SK-N-DZ (cell line): ENCODE data around the gene CDK17.
"Not testable (repeated sequence)": the region's sequence is repeated elsewhere in the genome, so short reads cannot be mapped to it uniquely, and the experiment has no call there.

Experiments
- DNase-seq: peaks from one replicate; pipeline ENCODE4 v3.0.0-alpha.2; 2015; ENCODE audit warnings: low spot score

CDK17 gene

DNA sequence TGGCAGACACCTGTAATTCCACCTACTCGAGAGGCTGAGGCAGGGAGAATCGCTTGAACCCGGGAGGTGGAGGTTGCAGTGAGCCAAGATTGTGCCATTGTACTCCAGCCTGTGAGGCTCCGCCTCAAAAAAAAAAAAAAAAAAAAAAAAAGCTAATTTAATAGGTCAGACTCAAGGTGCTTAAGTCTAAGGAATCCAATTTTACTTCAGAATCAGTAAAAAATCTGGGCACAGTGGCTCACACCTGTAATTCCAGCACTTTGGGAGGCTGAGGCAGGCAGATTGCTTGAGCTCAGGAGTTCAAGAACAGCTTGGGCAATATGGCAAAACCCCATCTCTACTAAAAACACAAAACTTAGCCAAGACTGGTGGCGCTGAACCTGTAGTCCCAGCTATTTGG, 7.0 kb downstream of the CDK17 start:
- DNase-seq = not testable (repeated sequence)

- no peak for DNase-seq
Observed at GRCh38 chr12:96392397-96392796, 7.8 kb downstream of the CDK17 start.

DNA sequence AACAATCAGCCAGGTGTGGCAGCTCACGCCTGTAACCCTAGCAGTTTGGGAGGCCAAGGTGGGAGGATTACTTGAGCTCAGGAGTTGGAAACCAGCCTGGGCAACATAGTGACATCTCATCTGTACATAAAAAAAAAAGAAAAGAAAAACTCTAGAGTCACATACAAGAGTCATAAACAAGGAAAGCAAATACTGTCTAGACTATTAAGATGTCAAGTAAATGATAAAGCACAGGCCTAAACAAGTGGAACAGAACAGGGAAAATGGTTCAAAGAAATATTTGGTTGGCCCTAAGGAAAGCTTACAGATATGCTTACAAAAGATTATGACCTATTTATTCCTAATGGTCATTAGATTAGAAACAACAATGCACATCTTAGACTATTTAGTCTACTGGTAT, 12.3 kb downstream of the CDK17 start:
- no peak for DNase-seq

DNA sequence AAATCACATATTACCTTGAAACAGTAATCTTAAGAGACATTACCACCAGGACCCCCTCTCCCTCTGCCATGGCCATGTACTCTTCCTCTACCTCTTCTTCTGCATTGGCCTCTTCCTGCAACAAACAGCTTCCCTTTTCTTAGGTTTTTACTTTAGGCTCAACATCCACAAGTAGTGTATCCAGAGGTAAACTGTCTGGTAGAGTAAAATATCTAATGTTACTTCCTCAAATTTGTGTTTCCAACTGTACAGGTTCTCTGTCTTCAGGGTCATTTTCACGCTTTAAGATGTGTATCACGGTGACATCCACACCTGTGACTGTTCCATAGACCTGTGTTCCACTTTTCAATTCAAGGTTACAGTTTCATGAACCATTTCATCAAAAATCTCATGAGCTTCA, 13.4 kb downstream of the CDK17 start:
- no peak for DNase-seq

DNA sequence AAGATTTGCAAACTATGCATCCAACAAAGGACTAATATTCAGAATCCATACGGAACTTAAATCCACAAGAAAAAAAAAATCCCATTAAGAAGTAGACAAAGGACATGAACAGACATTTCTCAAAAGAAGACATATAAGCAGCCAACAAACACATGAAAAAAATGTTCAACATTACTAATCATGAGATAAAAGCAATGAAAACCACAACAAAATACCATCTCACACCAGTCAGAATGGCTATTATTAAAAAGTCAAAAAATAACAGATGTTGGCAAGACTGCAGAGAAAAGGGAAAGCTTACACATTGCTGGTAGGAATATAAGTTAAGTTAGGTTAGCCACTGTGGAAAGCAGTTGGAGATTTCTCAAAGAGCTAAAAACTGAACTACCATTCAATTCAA, 16.2 kb downstream of the CDK17 start:
- DNase-seq = no peak

GRCh38 chr12:96383371-96383770, 16.9 kb downstream of the CDK17 start:
- DNase-seq = no peak

GRCh38 chr12:96379743-96380142, 20.5 kb downstream of the CDK17 start:
- not testable (repeated sequence) for DNase-seq

DNA sequence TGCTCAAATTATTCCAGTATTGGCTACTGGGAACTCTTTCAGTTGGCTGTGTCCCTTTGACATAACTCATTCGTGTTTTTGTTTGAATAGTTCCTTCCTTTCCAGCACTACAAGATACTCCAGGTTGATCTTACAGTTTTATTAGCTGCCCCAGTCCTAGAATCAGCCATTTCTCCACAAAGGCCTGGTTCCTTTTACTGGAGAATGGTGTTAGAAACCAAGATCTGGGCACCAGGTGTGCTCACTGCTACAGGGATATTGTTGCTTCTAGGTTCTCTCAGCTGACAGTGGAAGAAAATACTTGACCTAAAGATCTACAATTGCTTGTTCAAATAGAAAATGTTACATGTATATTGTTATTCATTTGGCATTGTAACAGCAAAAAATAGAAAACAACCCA, 21.9 kb downstream of the CDK17 start:
- no peak for DNase-seq

DNA sequence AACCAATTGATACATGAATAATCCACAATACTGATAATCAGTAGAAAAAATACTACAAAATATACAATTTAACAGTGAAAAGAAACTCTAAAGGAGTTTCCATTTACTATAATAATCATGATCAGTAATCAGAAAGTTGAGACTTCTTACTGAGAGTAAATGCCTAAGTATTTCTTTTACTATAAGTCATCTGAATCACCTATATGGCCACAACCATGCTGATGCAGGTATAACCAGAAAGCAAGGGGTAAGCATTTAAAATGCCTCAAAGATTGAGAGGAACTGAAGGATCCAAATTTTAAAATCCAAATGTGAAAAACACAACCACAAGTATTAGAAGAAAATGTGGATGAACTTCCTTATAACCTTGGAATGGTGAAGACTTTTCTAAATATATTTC, 23.4 kb downstream of the CDK17 start:
- DNase-seq = no peak

DNA sequence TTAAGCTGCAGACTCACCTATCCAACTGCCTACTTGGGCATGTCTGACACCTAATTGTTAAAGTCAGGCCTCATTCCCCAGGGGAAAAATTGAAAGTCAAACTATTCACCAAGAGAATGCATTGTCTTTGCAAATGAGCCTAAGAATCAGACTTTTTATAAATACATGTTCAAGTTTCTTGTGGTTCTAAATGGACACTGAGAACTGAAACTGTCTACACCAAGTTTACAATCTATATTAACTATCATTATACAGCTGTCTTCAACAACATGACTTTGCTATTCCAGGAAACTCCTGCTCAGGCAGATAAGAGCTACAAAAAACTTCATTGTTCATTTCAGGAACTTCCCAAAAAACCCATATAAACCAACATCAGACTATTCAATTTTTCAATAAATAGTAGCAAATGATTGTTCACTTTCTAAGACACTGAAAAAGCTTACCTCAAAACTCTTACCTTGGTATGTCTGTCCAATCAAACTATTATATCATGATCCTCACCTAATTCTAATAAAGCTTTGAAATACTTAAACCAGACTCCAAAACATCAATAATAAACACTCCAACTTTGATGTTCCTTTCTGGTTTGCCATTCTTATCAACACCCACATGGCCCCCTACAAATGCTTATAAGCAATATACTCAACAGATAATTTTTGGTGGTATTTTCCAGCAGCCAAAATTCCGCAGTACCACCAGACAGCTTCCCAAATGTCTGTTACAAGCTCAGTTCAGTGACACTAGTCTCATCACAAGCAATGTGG, 24.2 kb downstream of the CDK17 start:
- no peak for DNase-seq

- DNase-seq = no peak
Observed at GRCh38 chr12:96375170-96375569, 25.1 kb downstream of the CDK17 start.

DNA sequence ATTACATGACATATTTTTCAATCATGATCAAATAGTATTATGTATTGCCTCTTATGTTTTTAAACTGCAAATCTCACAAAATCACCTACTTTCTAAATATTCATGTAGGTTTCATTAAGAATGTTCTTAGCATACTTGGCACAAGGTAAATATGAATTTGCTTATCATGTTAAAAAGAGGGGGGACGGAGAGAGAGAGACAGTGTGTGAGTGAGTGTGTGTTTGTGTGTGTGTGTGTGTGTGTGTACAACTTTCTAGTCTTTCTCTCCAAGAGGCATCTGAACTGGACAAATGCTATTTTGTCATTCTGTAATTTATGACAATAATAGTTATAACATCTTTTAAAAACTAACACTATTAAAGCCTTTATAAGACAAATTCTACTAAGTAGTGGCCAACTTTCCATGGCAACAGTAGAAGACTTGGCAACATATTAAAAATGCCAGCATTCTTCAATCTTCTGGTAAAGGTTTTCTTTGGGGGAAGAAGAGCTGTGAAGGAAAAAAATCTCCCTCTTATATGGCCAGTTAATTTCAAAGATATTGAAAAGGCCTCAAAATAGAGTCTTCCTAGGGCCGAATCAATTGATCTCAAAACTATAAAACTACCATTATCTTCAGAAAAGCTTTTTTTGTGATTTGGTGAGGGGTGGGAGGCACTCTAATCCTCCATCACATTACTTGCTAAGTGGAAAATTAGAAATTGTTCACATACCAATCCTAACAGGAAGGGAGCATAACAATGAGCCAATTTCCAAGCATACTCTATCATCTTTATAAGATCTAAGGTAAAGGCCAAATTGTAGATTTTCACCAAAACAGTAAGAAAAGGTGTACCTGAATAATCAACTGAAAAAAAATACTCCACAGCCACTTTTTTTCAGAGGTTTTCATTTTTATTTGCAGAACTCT, 28.2 kb downstream of the CDK17 start:
- no peak for DNase-seq

- DNase-seq = no peak
Observed at GRCh38 chr12:96371138-96371789, 29.0 kb downstream of the CDK17 start.

DNA sequence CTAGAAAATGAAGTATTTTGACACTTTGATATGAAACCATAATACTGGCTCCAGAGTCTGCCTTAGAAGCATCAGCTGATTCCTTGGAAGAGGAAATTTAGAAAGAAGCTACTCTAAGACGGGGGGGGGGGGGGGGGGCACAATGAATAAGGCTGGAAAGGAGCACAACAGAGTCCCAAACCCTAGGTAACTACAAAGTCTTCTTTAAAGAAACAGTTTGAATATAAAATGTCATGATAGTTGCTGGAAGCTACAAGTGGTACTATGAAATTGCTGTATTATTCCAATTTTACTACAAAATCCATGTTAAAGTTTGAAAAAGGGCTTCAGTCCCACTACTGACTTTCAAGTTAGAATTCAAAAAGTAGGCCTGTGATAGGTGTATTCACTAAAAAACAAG, 31.6 kb downstream of the CDK17 start:
- no peak for DNase-seq

GRCh38 chr12:96368233-96368632, 32.0 kb downstream of the CDK17 start:
- peak; percentile 4 for DNase-seq

- DNase-seq = no peak
Observed at GRCh38 chr12:96366381-96366654, 33.9 kb downstream of the CDK17 start.

DNA sequence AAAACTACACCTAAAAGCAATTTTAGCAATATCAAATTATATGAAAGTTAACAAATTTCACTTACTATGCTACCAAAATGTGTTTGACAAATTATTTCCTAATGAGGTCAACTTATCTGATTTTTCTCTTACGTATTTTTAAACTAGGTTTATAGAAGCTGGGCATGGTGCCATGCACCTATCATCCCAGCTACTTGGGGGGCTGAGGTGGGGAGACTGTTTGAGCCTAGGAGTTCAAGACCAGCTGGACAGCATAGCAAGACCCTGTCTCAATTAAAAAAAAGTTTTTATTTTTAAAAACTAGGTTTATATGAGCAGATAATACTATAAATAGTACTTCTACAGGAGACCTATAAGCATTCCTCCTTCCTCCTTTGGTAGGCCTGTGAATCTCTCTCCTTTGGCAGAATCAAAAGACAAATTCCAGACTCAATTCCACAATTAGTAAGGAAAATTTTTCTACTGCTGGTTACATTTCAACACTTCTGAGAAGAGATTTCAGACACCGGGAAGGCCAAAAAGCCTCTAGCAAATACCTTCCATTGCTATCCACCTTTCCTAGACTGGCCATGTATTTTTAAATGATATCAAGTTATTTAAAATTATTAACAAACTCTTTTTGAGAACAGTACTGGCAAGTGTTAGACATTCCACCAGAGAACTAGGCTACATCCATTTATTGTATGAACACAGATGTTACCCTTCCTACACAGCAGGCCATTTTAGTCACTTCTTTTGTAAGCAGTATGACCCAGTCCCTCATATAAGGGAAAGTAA, 34.4 kb downstream of the CDK17 start:
- DNase-seq = no peak

- no peak for DNase-seq
Observed at GRCh38 chr12:96364092-96364700, 36.0 kb downstream of the CDK17 start.

GRCh38 chr12:96361074-96361473, 39.2 kb downstream of the CDK17 start:
- DNase-seq = no peak

DNA sequence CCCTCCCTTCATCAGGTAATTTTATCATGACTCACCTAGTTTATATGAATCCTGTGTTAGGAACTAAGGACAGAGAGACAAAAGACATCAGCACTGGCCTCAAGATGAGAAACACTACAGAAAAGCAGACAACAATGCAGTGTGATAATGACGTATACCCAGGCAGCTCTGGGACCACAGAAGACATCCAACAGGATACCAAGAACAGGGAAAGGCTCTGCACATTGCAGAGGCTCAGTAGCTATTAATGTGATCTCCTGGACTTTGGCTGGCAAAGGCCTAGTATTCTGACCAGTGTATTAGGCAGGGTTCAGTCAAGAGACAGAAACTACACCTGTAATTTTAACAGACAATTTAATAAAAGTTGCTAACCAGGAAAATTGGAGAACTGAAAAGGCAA, 39.7 kb downstream of the CDK17 start:
- DNase-seq = no peak

GRCh38 chr12:96359328-96359727, 40.9 kb downstream of the CDK17 start:
- no peak for DNase-seq
